Femur (tissue), 1 donor: ENCODE results near the gene GRIK2.

Experiments used
- DNase-seq: peaks from one replicate; pipeline ENCODE4 v3.0.0-alpha.2; 2017

The GRIK2 gene

DNA sequence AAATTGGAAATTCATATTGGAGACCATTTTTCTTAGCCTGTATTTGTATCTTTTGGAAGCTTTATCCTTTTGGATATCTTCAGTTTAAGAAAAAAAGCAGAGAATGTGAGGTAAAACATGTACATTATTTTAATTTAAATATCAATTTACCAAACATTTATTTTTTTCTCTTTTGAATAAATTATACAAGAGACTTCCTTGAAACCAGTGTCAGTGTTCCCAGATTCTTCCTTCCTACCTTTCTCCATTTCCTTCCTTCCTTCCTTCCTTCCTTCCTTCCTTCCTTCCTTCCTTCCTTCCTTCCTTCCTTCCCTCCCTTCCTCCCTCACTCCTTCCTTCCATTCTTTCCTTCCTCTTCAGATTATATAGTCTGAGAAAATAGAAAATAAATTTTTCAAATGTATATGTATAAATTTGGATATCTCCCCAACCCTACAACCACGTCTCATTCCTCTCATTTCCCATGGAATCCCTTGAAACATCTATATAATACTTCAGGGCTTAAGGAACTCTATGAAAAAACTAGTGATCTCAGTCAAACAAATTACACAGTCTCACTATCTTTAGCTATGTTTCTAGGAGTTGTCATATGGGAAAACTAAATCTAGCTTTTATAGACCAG, 528.4 kb downstream of the GRIK2 start:
- no peak for DNase-seq

DNA sequence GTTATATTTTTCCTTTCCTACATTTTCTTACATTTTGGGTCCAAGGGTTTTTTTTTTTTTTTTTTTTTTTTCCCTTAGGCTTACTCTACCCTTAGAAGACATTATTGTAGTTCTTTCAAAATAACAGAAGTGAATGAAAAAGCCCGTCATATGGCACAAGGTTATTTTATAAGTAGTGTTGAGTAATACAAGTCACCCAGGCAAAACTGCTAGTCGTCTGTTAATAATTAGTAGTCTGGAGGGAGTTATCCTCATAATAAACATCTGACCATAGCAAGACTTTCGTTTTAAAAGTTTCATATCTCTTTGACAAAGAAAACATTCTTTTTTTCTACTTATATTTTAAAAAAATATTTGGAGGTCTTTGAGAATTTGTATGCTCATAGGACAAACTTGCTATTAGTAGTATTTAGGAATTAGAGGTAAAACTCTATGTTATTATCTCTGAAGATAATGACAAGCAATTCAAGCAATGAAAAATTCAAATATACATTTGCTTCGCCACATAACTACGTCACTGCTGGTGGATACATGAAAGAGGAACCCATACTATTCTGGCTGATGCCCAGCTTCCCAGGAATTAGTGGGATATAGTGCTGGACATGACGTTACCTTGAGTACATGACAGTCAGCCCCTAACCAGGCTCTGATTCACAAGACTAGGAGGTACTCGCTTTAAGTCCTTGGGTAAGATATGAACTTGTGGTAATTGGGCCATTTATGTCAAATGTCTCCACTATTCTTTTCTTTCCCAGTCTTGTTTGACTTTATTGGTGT, 532.8 kb downstream of the GRIK2 start:
- DNase-seq, result no peak

DNA sequence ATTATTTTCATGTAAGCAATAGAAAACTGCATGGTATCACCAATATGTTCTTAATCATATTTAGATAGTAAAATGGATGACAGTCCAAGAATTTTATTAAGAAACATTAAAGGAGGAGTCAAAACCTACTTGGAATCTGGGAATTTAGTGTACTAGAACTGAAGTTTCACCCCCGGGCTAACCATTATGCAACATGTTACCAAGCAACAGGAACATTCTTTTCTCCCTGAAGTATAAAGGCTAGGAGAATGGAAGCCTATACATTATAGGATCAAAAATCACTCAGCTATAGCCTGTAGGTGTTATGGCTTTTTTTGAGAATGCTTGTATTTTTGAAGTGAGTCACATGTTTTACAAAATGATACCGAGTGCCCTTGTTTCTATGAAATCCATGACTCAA, 538.3 kb downstream of the GRIK2 start:
- no peak for DNase-seq

DNA sequence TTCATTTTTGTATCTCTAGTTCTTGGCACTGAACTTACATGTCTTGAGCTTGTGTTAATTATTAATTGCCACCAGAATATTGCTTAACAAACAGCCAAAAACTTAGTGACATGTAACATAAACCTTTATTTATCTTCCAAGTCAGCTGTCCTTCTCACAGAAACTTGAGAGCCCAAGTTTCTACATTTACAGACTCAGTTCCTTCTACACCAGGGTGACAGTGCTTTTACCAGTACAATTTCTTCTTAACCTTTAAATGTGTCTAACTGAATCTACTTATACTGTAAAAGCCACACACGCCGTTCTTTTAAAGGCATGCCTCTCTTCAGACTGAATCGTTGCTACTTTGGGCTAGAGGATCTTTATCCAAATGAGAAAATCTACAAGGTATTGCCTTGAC, 539.2 kb downstream of the GRIK2 start:
- no peak for DNase-seq

DNA sequence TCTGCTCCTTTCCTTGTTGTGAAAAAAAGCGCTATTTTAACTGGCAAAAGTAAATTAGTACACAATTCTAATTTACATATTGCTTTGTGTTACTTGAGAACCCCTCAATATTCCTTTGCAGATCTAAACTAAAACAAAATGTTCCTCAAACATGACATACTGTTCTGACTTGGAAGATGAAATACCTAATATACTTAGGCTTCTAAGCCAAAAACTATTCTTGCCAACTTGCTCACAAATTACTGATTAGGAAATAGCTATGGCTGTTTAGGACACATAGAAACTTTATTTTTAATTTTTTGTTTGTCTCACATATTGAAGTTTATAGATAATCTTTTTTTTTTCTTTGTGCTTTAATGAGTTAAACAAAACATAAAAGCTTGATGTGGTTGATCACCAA, 542.2 kb downstream of the GRIK2 start:
- no peak for DNase-seq

DNA sequence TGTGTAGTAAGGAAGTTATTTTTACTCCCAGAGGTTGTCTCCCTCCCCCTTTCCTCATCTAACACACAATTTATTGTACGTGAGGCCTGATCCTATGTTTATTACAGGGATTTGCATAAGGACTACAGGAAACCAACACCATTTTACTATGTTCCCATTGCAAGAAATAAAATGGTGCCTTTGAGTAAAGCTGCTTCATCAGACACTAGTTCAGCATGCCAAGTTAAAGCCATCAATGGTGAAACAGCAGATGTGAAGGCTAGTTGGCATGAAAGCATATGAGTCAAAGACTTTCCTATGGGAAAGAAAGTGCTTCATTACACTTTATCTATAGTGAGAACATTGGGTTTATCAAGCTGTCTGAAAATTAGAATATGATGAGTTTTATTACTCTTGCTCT, 543.0 kb downstream of the GRIK2 start:
- DNase-seq, result no peak

DNA sequence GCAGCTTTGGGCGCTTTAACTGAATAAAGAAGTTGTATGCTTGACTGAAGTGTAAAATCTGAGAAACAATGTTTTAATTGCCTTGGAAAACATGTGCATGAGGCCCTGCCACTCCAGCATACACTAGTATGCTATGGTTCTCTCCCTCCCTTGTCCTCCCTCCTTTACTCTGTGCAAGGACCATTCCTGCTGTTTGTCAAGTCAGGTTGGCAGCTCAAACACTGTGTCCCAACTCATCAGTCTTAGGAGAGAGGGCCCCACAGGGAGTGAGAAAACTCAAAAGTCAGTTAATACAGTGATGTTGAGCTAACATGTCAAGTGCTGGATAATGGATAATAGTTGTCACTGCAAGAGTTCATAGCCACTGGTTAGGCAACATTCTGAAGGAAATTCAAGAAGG, 543.6 kb downstream of the GRIK2 start:
- no peak for DNase-seq

DNA sequence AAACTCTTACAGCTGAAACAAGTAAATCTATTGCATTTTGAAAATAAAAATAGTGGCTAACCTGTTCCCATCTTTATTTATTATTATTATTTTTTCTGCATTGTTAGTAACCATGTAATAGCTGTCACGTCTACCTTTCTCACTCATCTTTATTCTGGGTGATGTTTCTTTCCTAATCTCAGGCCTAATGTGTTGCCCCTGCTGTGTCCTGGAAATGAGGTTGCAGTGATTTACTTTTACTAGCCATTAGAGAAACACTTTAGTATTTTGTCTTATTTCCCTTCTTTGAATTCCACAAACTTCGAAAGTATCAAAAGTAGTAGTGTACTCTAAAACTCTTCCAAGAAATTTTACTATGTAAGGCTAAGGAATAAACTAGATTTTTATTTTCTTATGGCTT, 546.9 kb downstream of the GRIK2 start:
- DNase-seq, result no peak

DNA sequence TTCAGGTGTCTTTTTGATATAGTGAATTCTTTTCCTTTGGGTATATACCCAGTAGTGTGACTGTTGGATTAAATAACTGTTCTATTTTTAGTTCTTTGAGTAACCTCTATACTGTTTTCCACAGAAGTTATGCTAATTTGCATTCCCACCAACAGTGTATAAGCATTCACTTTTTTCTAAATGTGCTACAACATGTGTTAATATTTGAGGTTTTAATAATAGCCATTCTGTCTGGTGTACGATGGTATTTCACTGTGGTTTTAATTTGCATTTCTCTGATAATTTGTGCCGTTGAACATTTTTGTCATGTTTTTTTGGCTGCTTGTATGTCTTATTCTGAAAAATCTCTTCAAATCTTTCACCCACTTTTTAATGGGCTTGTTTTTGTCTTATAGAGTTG, 563.5 kb downstream of the GRIK2 start:
- DNase-seq, result no peak

DNA sequence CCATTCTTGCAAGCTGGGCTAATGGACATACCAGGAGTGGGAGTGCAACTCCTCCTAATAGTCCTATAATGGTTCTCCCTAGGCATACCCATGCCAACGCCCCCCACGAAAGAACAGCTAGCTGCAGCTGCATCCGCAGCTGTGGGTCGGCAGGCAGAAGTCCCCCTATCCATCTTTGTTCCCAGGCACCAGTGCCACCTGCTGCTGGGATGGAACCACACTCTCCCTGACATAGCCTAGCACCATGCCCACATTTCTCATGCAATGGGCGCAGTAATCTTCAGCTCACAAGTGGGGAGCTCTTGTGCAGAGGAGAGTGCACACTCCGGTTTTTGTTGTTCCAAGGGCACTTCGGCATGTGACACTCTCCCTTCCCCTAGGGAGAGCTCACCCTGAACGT, 567.8 kb downstream of the GRIK2 start:
- DNase-seq, result no peak

DNA sequence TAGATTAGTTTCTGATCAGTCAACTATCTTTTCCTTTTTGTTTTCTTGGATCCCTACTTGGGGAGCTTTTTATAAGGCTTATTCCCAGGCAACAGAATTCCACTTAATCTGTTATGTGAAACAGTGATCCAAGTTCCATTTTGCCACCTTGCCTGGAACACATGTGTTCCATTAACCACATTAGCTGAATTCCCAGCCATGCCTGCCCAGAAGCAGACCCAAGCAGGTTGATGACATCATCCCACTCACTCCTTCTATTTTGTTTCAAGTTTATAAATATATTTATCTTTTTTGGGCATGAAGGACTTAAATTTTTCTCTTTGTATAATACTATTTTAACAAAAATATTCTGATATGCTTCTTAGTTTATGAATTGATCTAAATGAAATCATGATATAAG, 587.4 kb downstream of the GRIK2 start:
- DNase-seq, result no peak

DNA sequence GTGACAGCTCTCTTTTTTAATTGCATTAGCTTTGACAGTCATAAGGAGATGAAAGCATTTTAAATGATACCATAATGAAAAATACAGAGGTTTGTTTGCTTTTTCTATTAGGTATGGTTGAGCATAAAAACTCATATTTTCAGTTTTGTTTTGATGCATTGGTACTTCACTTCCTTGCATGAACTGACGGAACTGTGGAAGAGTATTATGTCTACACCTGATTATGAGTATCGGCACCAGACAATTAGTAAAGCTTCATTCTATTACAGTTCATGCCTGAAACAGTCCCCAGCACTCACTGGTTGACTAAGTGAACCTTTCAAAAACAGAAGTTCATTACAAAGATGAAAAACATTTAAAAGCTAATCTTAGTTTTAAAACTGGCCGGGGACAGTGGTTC, 593.0 kb downstream of the GRIK2 start:
- no peak for DNase-seq

DNA sequence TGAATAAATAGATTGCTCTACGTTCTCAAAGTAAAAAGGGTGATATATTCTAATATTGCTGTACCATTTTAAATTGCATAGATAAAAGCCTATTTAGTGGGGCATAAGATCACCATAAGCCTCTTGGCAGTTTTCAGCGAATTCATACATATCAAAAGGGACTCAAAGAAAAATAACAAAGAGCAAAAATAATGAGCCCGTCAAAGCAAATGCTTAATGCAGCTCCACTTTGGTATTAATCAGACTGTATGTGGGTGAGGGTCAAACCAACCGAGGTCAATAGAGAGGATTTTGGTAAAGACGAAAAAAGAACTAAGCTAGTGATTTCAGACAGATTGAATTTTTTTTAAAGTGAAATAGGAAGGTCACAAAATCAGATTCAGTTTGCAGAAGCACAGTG, 598.8 kb downstream of the GRIK2 start:
- no peak for DNase-seq

DNA sequence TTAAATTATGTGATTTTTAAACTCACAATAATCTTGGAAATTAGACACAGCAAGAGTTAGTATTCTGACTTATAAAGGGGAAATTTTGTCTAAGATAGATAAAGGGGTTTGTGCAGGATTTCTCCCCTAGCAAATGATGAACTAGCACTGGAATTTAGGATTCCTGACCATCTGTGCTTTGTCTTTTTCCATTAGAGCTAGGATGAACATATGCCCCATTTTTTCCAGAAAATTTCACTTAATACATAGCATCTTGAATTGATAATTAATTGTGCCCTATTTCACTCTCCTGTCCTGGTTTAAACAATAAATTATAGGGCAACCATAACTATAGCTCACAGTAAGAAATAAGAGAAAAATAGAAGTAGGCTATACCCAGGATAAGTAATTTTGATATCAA, 601.0 kb downstream of the GRIK2 start:
- DNase-seq, result no peak

DNA sequence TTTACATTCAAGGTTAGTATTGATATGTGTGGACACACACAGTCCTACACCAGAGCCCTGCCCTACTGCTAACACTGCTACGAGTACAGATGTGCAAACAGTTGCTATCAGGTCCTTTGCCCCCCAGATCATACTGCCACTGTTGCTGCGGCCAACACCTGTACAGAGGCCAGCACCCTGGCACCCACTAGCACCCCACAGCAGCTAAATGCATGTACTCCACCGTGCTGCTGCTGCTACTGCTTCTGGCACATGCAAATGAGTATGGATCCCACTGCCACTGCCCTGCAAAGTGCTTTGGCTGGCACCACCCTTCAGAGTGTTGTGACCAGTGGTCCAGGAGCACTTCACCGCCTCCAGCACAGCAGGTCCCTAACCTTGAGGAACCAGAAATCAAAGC, 621.9 kb downstream of the GRIK2 start:
- DNase-seq, result no peak

DNA sequence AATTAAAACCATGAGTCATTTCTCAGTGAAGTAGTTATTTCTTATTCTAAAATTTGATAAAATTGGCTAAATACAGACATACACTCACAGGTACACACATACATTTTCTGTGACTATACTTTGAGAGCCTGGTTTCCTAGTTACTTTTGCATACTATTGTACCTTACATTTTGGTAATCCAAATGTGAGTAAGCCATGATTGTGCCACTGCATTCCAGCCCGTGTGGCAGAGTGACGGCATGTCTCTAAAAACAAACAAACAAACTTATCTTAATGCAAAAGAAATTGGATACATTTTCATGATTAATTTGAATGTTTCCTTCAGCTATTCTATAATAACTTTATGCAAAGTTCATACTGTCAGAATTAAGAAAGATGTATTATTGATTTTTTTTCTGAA, 628.8 kb downstream of the GRIK2 start:
- DNase-seq, result no peak

DNA sequence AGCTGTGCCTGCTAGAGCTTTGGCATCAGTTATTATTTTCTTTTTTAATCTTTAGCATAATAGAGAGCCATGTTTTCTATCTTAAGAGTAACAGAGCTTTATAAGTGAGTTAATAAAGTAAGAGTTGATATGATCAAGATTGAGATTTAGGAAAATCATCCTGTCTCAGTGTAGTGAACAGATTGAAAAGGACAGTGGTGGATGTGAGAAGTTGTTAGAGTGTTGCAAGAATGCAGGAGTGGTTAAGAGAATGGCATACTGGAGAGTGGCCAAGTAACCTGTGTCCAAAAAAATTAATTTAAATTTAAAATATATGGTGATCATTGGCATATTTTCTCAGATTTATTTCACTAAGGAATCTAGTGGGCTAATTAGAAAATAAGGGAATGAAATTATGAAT, 629.3 kb downstream of the GRIK2 start:
- no peak for DNase-seq

DNA sequence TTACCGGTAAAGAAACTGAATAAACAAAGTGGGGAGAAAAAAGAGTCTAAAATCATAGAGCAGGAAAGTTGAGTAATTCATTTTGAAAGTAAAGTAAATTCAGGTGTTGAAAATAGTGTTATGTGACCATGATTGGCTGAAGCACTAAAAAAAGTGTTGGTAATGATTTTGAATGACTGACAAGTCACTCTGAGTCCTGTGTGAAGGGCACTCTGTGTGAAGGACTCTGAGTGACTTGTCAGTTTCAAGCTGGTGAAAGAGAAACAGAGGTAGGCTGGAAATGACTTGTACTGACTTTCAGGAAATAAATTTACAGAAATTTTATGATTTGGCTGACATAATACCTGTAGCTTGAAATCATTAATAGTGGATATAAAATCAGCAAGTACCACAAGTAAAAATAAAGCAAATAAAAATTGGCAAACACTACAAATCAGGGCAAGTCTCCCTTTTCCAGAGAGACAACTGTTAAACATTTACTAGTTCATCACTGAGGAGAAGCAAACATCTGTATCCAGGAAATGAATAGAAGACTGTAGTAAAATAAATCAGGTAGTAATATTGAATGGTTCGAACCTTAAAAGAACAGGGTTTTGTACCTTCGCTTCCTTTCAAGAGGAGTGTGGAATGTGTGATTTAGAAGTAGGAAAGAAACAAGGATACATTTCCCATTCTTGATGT, 630.6 kb downstream of the GRIK2 start:
- no peak for DNase-seq

DNA sequence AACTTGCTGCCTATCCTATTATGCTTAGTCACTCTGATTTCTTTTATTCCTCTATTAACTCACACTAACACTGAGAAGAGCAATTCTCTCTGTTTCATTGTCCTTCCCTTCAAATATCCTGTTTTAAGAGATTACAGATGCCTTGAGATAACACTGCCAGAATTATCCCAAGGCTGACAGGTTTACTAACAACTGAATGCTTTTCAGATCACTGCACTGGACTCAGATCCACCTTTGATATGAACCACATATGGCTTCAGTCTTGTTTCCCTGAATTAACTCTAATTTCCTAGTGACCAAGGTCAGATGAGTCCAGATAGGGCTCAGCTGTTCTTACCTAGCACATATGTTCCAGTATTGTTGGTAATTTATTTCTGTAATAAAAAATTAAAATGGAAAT, 633.1 kb downstream of the GRIK2 start:
- no peak for DNase-seq

DNA sequence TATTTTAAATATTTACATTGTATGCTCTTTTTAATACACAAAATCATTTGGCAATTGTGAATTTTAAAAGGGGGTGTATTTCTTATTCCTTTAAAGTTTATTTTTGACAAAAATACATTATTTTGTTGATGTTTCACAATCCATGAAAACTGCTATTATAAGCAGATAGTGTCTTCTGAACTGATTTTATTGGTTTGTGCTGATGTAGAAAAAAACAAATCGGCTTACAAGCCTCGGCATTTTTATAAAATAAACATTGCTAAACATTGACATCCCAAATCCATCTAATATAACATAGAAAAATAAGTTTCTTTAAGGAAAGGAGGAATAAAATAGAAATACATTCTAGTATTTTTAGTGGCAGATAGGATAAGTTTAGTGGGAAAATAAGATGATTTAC, 634.7 kb downstream of the GRIK2 start:
- DNase-seq, result no peak

DNA sequence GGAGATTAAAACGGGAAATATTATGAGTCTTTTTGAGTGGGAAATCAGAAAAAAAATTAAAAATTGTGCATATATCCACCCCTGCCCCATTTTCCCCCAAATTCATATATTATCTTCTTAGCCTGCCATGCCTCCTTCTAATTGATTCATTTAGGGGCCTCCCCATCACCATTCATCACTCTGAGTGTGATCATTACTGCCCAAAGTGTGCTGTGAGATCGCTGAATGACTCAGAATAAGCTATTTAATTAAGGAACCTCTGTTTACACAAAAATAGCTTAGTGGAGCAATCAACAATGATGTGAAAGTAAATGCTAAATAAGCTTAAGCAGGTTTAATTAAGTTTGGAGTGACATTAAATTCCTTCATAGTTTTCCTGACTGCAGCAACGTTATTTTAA, 645.5 kb downstream of the GRIK2 start:
- no peak for DNase-seq

DNA sequence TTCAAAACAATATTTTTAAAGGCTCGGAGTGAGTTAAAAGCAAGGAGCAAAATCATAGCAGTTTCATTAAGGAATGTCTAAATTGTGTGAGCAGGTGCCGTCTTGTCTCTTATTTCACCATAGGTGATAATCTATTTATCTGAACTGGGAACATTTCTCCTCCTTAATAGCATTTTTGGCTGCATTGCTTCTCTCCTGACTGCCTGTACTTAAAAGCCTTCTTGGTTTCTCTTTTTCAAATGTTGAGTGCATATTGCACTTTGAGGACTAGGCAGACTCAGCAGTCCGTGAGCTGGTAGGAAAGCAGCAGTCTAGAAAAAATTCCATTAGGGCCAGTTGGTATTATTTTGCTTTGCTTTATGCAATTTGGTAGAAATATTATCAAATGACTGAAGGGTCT, 645.9 kb downstream of the GRIK2 start:
- no peak for DNase-seq

DNA sequence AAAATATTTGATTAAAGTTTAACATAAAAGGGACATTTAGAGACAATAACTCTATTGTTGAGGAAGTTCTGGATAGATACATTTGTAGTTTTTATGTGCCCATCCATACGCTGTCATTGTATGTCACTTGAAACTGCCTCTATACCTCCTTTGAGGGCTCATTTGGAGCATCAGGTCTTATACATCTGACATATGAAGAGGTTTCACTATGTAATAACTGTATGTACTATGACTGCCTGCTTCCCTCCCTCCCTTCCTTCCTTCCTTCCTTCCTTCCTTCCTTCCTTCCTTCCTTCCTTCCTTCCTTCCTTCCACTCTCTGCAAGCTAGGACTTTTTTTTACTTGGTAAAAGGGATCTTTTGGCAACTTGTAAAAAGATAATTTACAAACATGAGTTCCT, 657.5 kb downstream of the GRIK2 start:
- DNase-seq, result no peak

DNA sequence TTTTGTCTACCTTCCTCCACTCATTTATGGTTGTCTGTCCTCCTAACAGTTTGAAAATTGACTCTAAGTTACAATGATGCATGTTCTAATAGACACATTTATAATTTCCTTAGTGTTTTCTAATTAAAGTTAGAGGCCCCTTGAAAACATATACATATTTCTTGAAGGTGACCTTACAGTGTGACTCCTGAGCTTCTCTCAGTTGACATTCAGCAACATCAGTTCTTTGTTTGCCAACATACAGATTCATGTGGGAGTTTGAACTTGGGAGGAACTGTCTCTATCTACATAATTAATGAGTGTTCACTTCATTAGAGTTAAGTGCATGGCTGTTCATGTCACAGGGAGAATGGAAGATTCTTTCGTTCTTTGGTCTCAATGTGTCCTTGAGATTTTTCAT, 658.2 kb downstream of the GRIK2 start:
- no peak for DNase-seq

DNA sequence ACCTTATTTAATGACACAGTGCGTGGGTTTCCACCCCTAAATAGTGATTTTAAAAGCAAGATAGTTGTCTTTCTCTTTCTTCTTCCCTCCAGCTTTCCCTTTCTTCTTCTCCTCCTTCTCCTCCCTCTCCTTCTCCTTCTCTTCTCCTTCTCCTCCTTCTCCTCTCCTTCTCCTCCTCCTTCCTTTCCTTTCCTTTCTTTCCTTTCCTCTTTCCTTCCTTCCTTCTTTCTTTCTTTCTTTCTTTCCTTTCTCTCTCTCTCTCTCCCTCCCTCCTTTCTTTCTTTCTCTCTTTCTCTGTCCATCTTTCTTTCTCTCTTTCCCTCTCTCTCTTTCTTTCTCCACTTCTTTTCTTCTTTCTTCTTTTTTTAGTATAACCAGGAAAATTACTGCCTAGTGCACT, 670.6 kb downstream of the GRIK2 start:
- DNase-seq, result no peak
